ENCODE data around the gene SLC49A4.

GRCh38 chr3:122875547-122876127 is 80.8 kb downstream of the SLC49A4 start:
- TF ChIP-seq CTCF (IDR thresholded peaks at IDR 0.05) (no peak), POLR2A (IDR thresholded peaks at IDR 0.05) (no peak), EP300 (IDR thresholded peaks at IDR 0.05) (no peak)

All from tibial nerve (tissue), 4 donors.